Measurements from ENCODE around the gene SLC39A11. TPM values are rescaled to one million over a fixed set of nuclear protein-coding genes. Genes with fewer than 3 reads are reported as not detected.

SLC39A11 gene
- total RNA-seq, 1 experiment from 2014 or later: 46.4 TPM

DNA sequence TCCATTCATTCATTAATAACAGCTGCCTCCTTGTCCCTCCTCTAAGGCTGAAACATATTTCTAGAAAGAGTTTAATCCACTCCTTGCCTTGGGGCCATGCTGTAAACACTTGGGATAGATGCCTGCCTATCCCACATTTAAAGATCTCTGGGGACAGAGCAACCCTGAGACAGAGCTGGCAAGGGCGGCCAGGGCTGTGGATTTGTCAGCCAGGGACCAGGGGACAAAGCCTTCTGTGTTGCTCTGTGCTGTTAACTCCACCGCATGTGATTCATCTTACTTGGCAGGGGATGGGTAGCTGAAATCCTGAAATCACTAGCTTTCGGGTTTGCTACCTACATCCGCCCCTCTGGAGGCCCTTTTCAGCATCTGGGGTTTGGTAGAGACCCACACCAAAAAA is 392.9 kb downstream of the SLC39A11 start:
- peaks cover 21 to 54% of the 10 kb centered on the region in 2 experiments for H3K4me1 ChIP-seq (ENCODE audit: control insufficient read depth in 1 of 2, insufficient read depth in 2 of 2, low read length in 2 of 2)
- ATAC-seq (peak; percentile 33; the same call in 1 of the 2 replicates), DNase-seq (ENCODE audit: low read depth, low spot score) (no peak)
- 0 out of 2 replicates have a peak overlapping the region, but pooled peaks have one; percentile 1 for H3K4me2 ChIP-seq (ENCODE audit: low read length)
- 0 out of 2 replicates have a peak overlapping the region, but pooled peaks have one; percentile 0 for H3K9ac ChIP-seq (ENCODE audit: low read length)
- H3K27me3 ChIP-seq (ENCODE audit: insufficient read depth, low read length): no peaks in the 10 kb centered on the region
- no peaks in the 10 kb centered on the region; a peak in 1 of 4 replicates for H3K36me3 ChIP-seq (ENCODE audit: control insufficient read depth in 1 of 2, insufficient read depth in 2 of 2, low read length in 2 of 2)
- BruUV-seq (replicated peaks): no TSS peak
- ChIA-PET RAD21 (ENCODE audit: low non-redundant PET in 1 of 2, low total read pairs in 2 of 2, uncharacterized antibody in 2 of 2, unreplicated experiment in 2 of 2) (interaction anchor here in 1 of 2 experiments (1.2 kb wide), 2 partner anchors 140 to 142 kb away, joined by 3 to 4 read pairs; no protein-coding TSS in a partner anchor), CTCF (interaction anchor here (3.3 kb wide), 1 partner anchor 142 kb away, joined by 19 read pairs; no protein-coding TSS in a partner anchor), POLR2A (interaction anchor here (0.9 to 2.8 kb wide), 4 partner anchors 12 to 107 kb away, joined by 3 to 7 read pairs (median 4); no protein-coding TSS in a partner anchor)
- H3K9me2 ChIP-seq (ENCODE audit: insufficient read depth): no peaks in the 10 kb centered on the region
- TF ChIP-seq EZH2phosphoT487 (IDR thresholded peaks at IDR 0.05; ENCODE audit: borderline replicate concordance) (no peak), POLR2AphosphoS5 (IDR thresholded peaks at IDR 0.05; ENCODE audit: low read depth, low read length) (no peak), ZNF274 (IDR thresholded peaks at IDR 0.05; ENCODE audit: low read depth, low read length) (no peak), SIN3A (IDR thresholded peaks at IDR 0.05; ENCODE audit: low read depth) (no peak), SP1 (IDR thresholded peaks at IDR 0.05; ENCODE audit: low read depth) (no peak), ZFX (IDR thresholded peaks at IDR 0.05) (no peak), RAD21 (IDR thresholded peaks at IDR 0.05; ENCODE audit: low read depth) (no peak)
- TF ChIP-seq, protein P1, sequence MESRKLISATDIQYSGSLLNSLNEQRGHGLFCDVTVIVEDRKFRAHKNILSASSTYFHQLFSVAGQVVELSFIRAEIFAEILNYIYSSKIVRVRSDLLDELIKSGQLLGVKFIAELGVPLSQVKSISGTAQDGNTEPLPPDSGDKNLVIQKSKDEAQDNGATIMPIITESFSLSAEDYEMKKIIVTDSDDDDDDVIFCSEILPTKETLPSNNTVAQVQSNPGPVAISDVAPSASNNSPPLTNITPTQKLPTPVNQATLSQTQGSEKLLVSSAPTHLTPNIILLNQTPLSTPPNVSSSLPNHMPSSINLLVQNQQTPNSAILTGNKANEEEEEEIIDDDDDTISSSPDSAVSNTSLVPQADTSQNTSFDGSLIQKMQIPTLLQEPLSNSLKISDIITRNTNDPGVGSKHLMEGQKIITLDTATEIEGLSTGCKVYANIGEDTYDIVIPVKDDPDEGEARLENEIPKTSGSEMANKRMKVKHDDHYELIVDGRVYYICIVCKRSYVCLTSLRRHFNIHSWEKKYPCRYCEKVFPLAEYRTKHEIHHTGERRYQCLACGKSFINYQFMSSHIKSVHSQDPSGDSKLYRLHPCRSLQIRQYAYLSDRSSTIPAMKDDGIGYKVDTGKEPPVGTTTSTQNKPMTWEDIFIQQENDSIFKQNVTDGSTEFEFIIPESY (IDR thresholded peaks at IDR 0.05; ENCODE audit: extremely low read depth, insufficient replicate concordance, low read length): no peak
- H2AFZ ChIP-seq (ENCODE audit: low read depth, low read length, poor library complexity, severe bottlenecking): no peak overlapping the region
- no peaks in the 10 kb centered on the region for H4K20me1 ChIP-seq (ENCODE audit: insufficient read depth)
- intact Hi-C loops (cut with micrococcal nuclease): no loop called here
- H3K79me2 ChIP-seq (ENCODE audit: insufficient read depth, low read length): no peaks in the 10 kb centered on the region
- H3K4me3 ChIP-seq (replicated peaks in 1 of 2; ENCODE audit: low read depth in 1 of 2, low read length in 2 of 2): no peak overlapping the region
- H3K9me3 ChIP-seq (ENCODE audit: control insufficient read depth in 1 of 2, insufficient read depth in 1 of 2, low read depth in 1 of 2, low read length in 2 of 2): peaks cover 0 to 4% of the 10 kb centered on the region in 2 experiments; a peak in 1 of 4 replicates
- no peak overlapping the region for H3K27ac ChIP-seq (ENCODE audit: low read depth, low read length)
